Iris pigment epithelial cell (primary cell): Measurements from ENCODE around the gene ACTR3C.
"Not testable (repeated sequence)": the region's sequence is repeated elsewhere in the genome, so short reads cannot be mapped to it uniquely, and the experiment has no call there.

Source experiments
- DNase-seq: peaks from one replicate; pipeline ENCODE4 v3.0.0-alpha.2; 2011; ENCODE audit warnings: low read depth

The ACTR3C gene

DNA sequence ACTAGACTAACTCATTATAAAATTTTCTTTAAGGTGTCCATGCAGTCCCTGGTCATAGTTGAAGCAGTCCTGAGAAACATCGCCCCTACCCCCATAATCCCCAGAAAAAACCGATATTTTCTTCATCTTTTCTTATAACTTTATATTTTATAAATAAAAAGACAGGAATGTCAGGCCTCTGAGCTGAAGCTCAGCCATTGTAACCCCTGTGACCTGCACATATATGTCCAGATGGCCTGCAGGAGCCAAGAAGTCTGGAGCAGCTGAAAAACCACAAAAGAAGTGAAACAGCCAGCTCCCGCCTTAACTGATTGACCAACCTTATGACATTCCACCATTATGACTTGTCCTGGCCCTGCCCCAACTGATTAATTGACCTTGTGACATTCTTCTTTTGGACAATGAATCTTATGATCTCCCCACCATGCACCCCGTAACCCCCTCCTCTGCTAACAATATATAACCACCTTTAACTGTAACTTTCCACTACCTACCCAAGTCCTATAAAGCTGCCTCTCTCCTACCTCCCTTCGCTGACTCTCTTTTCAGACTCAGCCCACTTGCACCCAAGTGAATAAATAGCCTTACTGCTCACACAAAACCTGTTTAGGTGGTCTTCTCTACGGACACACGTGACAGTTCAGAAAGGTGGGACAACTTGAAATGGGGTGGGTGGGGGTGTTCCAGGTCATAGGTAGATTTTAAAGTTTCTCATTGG, 10.5 kb downstream of the ACTR3C start:
- peak; percentile 57 for DNase-seq

DNA sequence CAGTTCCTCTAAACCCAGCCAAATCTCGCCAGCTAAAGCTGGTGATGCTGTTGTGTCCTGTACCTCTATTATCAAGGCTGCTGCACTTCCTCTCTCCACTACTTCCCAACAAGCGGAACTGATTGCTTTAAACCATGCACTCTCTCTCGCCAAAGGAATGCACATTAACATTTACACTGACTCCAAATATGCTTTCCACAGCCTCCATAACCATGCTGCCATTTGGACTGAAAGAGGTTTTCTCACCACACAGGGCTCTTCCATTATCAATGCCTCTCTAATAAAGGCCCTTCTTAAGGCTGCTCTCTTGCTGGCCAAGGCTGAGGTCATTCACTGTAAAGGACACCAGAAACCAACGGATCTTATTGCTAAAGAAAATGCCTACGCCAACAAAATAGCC, 11.6 kb downstream of the ACTR3C start:
- no peak for DNase-seq

DNA sequence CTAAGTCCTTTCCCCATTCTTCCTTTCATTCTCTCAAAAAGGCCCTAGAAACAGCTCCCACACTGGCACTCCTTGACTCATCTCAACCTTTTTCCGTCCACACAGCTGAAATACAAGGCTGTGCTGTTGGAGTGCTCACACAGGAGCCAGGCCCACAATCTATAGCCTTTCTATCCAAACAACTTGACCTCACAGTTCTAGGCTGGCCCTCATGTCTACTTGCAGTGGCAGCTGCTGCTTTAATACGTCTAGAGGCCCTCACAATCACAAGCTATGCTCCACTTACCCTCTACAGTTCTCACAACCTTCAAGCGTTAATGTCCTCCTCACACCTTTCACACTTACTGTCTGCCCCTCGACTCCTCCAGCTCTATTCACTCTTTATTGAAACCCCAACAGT, 12.2 kb downstream of the ACTR3C start:
- DNase-seq: no peak

DNA sequence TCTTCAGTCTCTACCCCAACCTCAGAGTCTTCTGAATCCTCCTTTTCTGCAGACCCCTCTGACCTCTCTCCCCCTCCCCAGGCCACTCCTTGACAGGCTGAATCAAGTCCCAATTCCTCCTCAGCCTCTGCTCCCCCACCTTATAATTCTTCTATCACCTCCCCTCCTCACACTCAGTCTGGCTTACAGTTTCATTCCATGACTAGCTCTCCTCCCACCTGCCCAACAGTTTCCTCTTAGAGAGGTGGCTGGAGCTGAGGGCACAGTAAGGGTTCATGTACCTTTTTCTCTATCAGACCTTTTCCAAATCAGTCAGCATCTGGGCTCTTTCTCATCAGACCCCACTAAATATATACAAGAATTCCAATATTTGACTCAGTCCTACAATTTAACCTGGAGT, 14.8 kb downstream of the ACTR3C start:
- DNase-seq: no peak

- no peak for DNase-seq
Measured at GRCh38 chr7:150307904-150308303, 15.4 kb downstream of the ACTR3C start.

- DNase-seq: no peak
Measured at GRCh38 chr7:150307129-150307528, 16.2 kb downstream of the ACTR3C start.

- not testable (repeated sequence) for DNase-seq
Measured at GRCh38 chr7:150306377-150306776, 17.0 kb downstream of the ACTR3C start.

GRCh38 chr7:150305903-150306284, 17.5 kb downstream of the ACTR3C start:
- DNase-seq: not testable (repeated sequence)

DNA sequence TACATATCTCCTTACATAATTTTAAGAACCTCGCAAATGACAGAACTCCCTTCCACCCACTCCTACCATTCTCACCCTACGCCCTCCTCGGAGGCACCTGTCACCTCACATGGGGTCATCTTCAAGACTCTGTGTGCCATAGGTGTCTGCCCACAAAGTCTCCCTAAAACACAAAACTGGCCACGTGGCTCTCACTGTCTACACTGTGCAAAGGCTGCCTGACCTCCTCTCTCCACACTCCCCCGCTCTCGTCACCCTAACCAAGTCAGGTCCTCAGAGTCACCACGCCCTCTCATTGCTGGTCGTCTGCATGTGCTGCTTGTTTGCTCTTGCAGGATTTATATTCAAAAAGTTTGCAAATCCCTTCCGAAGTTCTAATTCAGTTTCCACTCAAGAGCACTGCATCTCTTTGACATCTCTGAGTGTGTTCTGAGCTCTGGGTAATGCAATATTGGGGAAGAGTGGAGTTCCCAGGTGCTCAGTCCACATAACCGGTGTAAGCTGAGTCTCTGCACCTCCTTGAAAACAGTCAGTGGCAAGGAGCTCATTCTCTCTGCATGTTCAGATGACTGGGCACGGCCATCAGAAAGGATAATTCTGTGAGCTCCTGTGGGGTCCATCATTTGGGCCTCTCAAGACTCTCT, 18.0 kb downstream of the ACTR3C start:
- not testable (repeated sequence) for DNase-seq

DNA sequence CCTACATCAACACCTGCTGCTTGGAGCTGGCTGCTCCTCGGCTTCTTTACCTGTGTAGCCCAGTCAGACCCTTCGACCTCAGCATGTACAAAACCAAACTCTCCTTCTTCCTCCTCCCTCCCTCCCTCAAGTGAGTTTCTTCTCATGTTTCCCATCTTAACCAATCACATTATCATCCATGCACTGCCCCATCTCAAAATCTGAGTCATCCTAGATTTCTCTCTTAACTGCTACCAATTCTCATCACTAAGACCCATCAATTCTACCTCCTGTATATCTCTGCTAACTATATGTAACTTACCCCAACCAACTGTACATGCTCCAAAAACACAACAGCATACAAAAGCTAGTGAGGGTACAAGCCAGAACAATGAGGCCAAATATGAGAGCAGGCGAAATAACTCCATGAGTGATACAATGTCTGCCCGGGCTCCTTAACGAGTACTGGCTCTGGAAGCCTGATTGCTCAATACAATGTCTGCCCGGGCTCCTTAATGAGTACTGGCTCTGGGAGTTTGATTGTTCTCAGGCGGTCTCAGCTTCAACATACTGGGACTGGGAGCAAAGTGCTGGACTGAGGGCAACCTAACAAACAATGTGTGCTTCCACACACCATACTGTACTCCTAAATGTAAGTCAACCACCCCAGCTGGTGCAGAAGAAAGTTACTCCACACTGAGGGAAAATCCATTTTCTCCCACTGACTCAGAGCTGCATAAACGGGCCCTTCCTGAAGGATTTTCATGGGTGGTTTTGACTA, 18.7 kb downstream of the ACTR3C start:
- DNase-seq: not testable (repeated sequence)

DNA sequence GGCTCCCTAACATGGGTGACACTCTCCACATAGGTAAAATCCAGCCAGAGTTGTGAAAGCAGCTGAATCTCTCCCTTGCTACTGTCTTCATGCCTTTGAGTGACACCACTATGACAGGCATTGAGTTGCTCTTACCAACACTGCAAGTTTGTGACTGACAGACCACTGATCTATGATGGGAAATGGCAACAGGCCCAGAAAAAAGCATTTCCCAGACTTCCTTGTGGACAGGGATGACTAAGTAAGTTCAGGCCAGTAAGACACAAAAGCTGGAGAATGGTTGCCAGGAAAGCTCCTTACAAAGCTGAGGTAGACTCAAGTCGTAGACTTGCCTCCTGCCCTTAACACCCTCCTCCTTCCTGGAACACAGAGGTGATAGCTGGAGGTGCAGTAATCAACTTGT, 20.4 kb downstream of the ACTR3C start:
- peak; percentile 36 for DNase-seq

GRCh38 chr7:150297978-150298377, 25.4 kb downstream of the ACTR3C start:
- not testable (repeated sequence) for DNase-seq

- DNase-seq: not testable (repeated sequence)
Measured at GRCh38 chr7:150296802-150297201, 26.5 kb downstream of the ACTR3C start.

DNA sequence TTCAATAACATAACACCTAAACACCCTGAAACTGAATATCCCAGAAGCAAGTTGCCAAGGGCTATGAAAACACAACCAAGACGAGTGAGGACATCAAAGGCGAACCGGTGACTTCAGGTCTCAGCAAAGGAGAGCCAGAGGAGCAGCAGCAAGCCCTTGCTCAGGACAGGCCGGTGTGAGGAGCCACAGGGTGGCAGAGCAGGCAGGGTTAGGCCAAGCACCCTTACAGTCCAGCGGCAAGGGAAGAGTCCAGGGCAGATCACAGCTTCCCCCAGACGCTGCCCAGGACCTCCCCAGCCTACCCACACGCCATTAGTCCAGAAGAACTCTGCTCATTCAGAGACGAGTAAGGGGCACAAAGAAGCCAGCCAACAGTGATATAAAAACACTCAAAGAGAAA, 27.7 kb downstream of the ACTR3C start:
- DNase-seq: not testable (repeated sequence)

- DNase-seq: not testable (repeated sequence)
Measured at GRCh38 chr7:150295027-150295426, 28.3 kb downstream of the ACTR3C start.

DNA sequence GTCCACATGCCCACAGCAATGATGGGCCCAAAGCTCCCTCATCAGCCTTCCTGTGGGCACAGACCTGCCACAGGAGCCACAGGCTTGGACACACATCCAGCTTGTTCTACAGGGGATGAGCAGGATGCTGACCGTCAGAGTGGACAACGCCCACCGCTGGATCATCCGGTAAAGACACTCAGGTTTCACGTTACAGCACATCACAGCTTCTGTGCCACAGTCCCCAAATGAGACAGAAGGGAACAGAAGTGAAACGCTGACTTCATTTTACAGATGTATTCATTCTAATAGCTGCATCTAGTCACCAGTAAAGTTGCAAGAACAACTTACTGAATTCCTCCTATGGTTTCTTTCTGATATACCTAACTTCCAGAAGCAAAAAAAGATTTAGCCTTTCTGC, 33.0 kb downstream of the ACTR3C start:
- DNase-seq: not testable (repeated sequence)

GRCh38 chr7:150288816-150289215, 34.5 kb downstream of the ACTR3C start:
- not testable (repeated sequence) for DNase-seq

DNA sequence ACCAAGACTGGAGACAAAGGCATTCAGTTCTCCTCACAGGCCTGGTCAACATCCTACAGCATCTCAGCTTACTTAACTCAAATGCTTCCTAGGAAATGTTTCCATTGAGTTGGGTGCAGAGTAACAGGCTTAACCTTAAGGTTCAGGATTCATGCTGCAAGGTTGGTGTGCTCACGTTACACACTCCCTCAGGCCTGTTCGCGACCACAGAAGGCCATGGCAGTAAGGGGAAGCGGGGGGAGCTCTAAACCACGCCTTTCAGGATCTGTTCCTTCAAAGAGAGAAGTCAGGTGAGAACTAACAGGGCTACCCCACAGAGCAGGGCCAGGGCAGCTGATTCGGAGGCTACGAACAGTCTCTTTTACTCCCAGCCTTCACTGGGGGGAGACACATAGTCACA, 35.5 kb downstream of the ACTR3C start:
- not testable (repeated sequence) for DNase-seq

DNA sequence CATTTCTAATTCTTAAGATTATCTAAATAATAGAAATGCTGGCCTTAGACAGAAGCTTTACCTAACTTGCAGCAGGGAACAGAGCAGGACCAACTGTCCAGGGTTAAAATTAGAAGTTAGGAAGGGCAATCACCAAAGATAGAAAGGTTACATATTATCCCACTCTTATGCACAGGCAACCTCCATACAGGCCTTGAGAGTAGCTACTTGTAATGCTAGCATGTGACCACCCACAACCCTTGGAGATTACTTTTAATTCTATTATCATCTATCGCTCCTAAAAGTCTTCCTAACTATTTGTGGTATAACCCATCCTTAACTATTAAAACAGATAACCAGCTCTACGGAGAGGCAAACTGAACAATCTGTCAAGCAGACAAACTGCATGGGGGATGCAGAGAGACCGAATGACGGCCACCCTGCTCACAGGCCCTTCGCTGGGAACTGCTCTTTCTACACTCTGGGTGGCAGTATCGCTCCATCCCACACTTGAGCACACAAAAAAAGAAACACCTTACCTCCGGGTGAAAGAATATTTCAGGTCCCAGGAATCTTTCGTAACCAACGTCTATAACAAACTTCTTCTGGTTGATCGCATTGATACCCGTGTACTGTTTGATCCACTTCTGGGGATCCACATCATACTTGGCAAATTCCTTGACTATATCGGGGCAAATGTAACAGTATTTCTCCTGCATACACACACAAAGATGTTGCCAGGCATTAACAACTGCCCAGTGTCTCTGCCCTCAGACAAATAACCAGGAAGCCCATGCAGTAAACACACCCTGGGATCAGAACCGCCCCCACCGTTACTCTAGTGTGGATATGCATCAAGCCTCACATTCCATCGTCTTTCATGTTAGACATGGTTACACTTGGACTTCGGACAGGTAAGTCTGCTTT, 37.2 kb downstream of the ACTR3C start:
- not testable (repeated sequence) for DNase-seq

- DNase-seq: not testable (repeated sequence)
Measured at GRCh38 chr7:150283608-150284007, 39.7 kb downstream of the ACTR3C start.

DNA sequence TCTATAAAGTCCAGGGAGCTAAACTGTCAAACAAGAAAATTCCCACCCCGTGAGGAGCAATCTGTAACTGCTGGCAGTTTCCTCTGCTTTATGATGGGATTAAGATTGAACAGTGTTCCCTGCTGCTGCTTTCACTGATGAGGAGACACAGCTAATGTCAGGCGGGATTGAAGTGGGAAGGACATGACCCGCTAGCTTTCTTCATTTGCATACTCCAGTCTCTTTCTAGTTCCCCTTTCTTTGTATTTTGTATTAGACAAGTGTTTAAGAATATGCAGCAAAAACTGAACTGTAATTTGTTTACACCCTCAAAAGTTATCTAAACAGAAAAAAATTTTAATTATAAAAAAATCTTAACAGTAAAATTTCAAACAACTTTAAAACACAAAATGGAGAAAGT, 40.2 kb downstream of the ACTR3C start:
- DNase-seq: not testable (repeated sequence)
